ENCODE results near the gene MOXD1. TPM values are rescaled to one million over a fixed set of nuclear protein-coding genes. Genes with fewer than 3 reads are reported as not detected.

The MOXD1 gene
- total RNA-seq, 1 donor from 2014 or later, result 4.8 TPM

- H3K79me2 ChIP-seq (ENCODE audit: low read depth), result no peaks in the 10 kb centered on the region
- no peaks in the 10 kb centered on the region for H3K36me3 ChIP-seq
- no peak overlapping the region for H3K27ac ChIP-seq
- Mint-ChIP-seq H3K27ac (no peak overlapping the region), H3K36me3 (no peaks in the 10 kb centered on the region), H3K4me1 (peaks cover 17% of the 10 kb centered on the region), H3K27me3 (ENCODE audit: insufficient read depth, low read depth) (peaks cover 4% of the 10 kb centered on the region), H3K9me3 (no peaks in the 10 kb centered on the region), H3K4me3 (no peak overlapping the region)
- no peak for TF ChIP-seq EZH2phosphoT487 (IDR thresholded peaks at IDR 0.05)
- TF ChIP-seq CTCF (IDR thresholded peaks at IDR 0.05), result no peak
- no peak for TF ChIP-seq EZH2 (IDR thresholded peaks at IDR 0.05)
- no peak overlapping the region for H2AFZ ChIP-seq (replicated peaks)
- no peaks in the 10 kb centered on the region for H3K27me3 ChIP-seq
- no peaks in the 10 kb centered on the region for H3K9me3 ChIP-seq (ENCODE audit: low read depth)
- H4K20me1 ChIP-seq (ENCODE audit: low read depth), result no peaks in the 10 kb centered on the region
- no peaks in the 10 kb centered on the region for H3F3A ChIP-seq (ENCODE audit: low read depth)
- no peak for DNase-seq (ENCODE audit: low spot score)
- no peak overlapping the region for H3K4me2 ChIP-seq
- H3K4me3 ChIP-seq, result no peak overlapping the region
- H3K4me1 ChIP-seq, result peaks cover 3% of the 10 kb centered on the region
- H3K9ac ChIP-seq, result no peak overlapping the region
Measured at GRCh38 chr6:132362442-132363185, 38.7 kb downstream of the MOXD1 start.

GRCh38 chr6:132361101-132361500 is 40.2 kb downstream of the MOXD1 start:
- Histone ChIP-seq H3K9me3 (ENCODE audit: low read depth) (no peaks in the 10 kb centered on the region), H3K79me2 (ENCODE audit: low read depth) (no peaks in the 10 kb centered on the region), H3K4me1 (peaks cover 3% of the 10 kb centered on the region), H3K9ac (no peak overlapping the region), H3K27me3 (no peaks in the 10 kb centered on the region), H3K4me2 (no peak overlapping the region), H4K20me1 (ENCODE audit: low read depth) (no peaks in the 10 kb centered on the region), H2AFZ (replicated peaks) (no peak overlapping the region), H3K36me3 (no peaks in the 10 kb centered on the region), H3F3A (ENCODE audit: low read depth) (no peaks in the 10 kb centered on the region), H3K27ac (no peak overlapping the region), H3K4me3 (no peak overlapping the region)
- H3K4me3 Mint-ChIP-seq, result no peak overlapping the region
- no peaks in the 10 kb centered on the region for H3K9me3 Mint-ChIP-seq
- H3K36me3 Mint-ChIP-seq, result no peaks in the 10 kb centered on the region
- no peak overlapping the region for H3K27ac Mint-ChIP-seq
- TF ChIP-seq EZH2phosphoT487 (IDR thresholded peaks at IDR 0.05), result no peak
- no peak for DNase-seq (ENCODE audit: low spot score)
- peaks cover 17% of the 10 kb centered on the region for H3K4me1 Mint-ChIP-seq
- peaks cover 4% of the 10 kb centered on the region for H3K27me3 Mint-ChIP-seq (ENCODE audit: insufficient read depth, low read depth)

- H3K27me3 ChIP-seq, result no peaks in the 10 kb centered on the region
- no peak overlapping the region for H2AFZ ChIP-seq (replicated peaks)
- no peak overlapping the region for H3K9ac ChIP-seq
- no peak overlapping the region for H3K4me3 Mint-ChIP-seq
- TF ChIP-seq EZH2phosphoT487 (IDR thresholded peaks at IDR 0.05) (no peak), EZH2 (IDR thresholded peaks at IDR 0.05) (no peak), CTCF (IDR thresholded peaks at IDR 0.05) (no peak)
- DNase-seq (ENCODE audit: low spot score), result no peak
- no peaks in the 10 kb centered on the region for H3K36me3 ChIP-seq
- H3K9me3 Mint-ChIP-seq, result peaks cover 5% of the 10 kb centered on the region
- no peak overlapping the region for H3K27ac ChIP-seq
- no peaks in the 10 kb centered on the region for H3K79me2 ChIP-seq (ENCODE audit: low read depth)
- no peaks in the 10 kb centered on the region for H4K20me1 ChIP-seq (ENCODE audit: low read depth)
- no peaks in the 10 kb centered on the region for H3K9me3 ChIP-seq (ENCODE audit: low read depth)
- no peak overlapping the region for H3K4me2 ChIP-seq
- H3K27ac Mint-ChIP-seq, result no peak overlapping the region
- no peaks in the 10 kb centered on the region for H3F3A ChIP-seq (ENCODE audit: low read depth)
- H3K4me1 Mint-ChIP-seq, result peaks cover 9% of the 10 kb centered on the region
- H3K4me3 ChIP-seq, result no peak overlapping the region
- H3K36me3 Mint-ChIP-seq, result no peaks in the 10 kb centered on the region
- H3K4me1 ChIP-seq, result no peaks in the 10 kb centered on the region
- peaks cover 7% of the 10 kb centered on the region for H3K27me3 Mint-ChIP-seq (ENCODE audit: insufficient read depth, low read depth)
Measured at GRCh38 chr6:132359886-132360285, 41.4 kb downstream of the MOXD1 start.

GRCh38 chr6:132357120-132357519 is 44.2 kb downstream of the MOXD1 start:
- H3K27ac ChIP-seq, result no peak overlapping the region
- no peaks in the 10 kb centered on the region for H3K4me1 ChIP-seq
- Mint-ChIP-seq H3K4me1 (no peaks in the 10 kb centered on the region), H3K9me3 (peaks cover 5% of the 10 kb centered on the region), H3K27me3 (ENCODE audit: insufficient read depth, low read depth) (peaks cover 6% of the 10 kb centered on the region), H3K4me3 (no peak overlapping the region), H3K27ac (no peak overlapping the region), H3K36me3 (no peaks in the 10 kb centered on the region)
- no peak overlapping the region for H3K9ac ChIP-seq
- no peaks in the 10 kb centered on the region for H3K9me3 ChIP-seq (ENCODE audit: low read depth)
- H3K4me2 ChIP-seq, result no peak overlapping the region
- H3K27me3 ChIP-seq, result no peaks in the 10 kb centered on the region
- no peak for DNase-seq (ENCODE audit: low spot score)
- H4K20me1 ChIP-seq (ENCODE audit: low read depth), result no peaks in the 10 kb centered on the region
- H3K4me3 ChIP-seq, result no peak overlapping the region
- H3K79me2 ChIP-seq (ENCODE audit: low read depth), result no peaks in the 10 kb centered on the region
- H2AFZ ChIP-seq (replicated peaks), result no peak overlapping the region
- H3K36me3 ChIP-seq, result no peaks in the 10 kb centered on the region
- TF ChIP-seq CTCF (IDR thresholded peaks at IDR 0.05) (no peak), EZH2phosphoT487 (IDR thresholded peaks at IDR 0.05) (no peak), EZH2 (IDR thresholded peaks at IDR 0.05) (no peak)
- no peaks in the 10 kb centered on the region for H3F3A ChIP-seq (ENCODE audit: low read depth)
